ENCODE measurements around the gene PIGX.

PIGX gene

DNA sequence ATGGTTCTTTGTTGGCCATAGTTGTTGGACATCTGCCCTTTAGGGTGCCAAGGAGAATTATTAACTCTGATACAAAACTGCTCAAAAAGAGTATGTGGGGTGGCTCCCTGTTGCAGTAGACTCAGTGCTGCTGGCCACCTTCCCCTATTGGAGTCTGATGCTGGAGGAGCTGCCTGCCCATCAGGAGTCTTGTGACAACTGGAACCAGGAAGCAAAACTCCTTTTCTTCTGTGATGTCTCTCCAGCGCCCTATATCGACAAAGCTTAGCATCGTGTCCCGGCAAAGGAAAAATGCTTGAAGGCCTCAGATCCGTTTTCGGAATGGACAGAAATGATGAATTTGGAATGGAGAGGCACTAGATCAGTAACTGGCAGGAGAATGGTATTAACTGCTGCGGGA is 51.0 kb downstream of the PIGX start:
- DNase-seq: no peak

DNA sequence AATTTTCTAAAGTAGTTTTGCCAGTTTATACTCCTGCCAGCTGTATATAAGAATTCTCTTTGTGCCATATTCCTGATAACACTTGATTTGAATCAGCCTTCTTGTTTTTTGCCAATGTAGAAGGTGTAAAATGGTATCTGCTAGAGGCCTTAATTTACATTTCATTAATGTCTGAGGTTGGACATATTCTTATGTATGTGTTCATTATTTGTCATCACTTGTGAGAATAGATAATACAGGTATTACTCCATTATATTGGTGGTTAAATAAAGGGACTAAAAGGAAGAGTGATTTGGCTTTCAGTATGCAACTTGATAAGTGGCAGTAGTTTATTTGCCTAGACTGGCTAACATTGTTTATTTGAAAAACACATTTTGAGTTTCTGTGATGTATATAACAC is 53.3 kb downstream of the PIGX start:
- DNase-seq: no peak

DNA sequence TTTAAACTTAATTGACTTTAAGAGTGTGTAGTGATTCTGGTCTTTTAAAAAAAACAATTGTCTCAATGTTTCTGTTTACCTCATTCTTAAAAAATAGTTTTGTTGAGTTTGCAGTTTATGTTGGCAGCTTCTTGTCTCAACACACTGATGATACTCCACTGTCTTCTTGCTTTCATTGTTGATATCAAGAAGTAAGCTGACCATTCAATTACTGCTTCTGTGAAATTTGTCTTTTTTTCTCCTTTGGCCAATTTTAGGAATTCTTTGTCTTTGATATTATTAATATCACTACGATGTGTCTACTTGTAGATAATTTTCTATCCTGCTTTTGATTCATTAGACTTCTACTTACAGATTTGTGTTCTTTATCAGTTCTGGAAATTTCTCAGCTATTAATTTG is 58.9 kb downstream of the PIGX start:
- DNase-seq: no peak

DNA sequence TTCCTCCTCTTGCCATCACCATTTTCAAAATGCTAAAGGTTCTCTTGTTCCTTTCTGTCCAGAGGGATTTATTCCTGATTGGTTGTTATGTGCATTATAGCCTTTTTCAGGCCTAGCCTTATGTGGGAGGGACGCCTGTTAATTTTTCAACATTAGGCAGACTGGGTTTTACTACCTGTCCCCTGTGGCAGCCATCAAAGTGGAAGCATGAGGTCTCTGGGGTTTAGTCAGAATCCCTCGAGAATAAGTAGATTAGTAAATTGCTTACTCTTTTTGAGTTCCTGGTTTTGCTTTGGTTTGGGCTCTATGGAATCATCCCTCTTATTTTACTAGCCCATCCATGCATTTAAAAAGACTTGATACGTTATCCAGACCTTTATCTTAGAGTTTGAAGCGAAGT is 59.9 kb downstream of the PIGX start:
- no peak for DNase-seq

DNA sequence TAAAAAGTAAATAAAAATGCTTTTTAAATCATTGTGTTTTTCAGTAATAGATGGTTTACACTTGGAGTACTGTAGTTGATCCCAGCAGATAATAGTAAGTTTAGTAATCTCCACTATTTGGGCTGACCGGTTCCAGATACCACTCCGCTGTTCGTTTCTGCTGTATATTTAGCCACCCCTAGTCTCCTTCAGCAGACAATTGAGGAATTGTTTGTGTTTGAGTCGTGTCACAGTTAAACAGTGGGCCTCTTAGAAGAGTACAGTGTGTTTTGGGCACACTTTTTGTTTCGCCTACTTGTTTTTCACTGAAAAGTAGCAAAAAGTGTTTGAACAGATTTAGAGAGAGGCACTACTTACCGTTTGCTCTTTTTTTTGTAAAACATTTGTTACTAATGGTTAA is 60.7 kb downstream of the PIGX start:
- no peak for DNase-seq

DNA sequence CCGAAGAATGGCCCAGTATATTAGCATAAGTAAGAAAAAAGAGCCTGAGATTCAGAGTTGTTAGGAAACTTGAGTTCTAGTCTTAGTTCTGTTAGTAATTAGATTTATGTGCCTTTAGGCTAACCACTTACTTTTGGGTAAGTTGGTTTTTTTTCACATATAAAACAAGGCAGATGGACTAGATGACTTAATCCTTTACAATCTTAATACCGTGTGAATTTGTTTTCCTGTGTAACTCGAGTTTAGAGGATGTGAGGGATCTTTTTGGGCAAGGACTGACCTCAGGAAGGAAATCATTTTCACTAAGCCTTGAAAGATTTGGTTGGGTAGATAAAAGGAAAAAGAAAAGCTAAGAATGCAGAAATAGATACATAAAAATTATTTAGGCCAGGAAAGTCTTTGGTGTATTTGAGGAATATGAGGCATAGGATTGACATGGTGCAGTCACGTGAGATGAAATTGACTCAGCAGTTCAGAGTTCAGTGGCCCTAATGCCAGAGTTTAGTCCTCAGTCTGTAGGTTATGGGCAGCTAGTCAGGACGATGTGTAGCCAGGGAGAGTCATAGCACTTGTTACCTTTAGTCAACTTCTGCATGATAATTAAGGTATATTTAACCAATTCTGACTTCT is 62.1 kb downstream of the PIGX start:
- no peak for DNase-seq

DNA sequence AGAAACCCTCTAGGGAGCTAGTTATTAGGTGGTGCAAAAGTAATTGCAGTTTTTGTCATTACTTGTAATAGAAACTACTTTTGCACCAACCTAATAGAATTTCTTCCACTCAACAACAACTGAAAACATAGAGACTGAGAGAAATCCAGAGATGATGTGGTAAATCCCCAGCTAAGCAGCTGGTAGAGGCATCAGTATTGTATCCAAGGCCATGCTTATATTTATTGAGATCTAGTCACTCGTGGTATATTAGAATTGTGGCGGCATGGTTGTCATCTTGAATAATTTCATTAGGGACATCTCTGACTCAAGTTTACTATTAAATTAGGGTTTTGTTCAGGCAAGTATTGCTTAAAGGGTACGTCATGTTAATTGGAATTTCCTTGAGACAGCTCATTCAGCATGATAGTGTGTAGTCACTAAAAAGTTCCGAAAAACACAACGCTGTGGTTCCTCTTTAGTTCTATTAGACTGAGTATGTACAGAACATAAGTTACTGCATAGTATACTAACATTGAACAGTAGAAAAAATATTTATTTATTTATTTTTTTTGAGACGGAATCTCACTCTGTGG is 62.8 kb downstream of the PIGX start:
- no peak for DNase-seq

DNA sequence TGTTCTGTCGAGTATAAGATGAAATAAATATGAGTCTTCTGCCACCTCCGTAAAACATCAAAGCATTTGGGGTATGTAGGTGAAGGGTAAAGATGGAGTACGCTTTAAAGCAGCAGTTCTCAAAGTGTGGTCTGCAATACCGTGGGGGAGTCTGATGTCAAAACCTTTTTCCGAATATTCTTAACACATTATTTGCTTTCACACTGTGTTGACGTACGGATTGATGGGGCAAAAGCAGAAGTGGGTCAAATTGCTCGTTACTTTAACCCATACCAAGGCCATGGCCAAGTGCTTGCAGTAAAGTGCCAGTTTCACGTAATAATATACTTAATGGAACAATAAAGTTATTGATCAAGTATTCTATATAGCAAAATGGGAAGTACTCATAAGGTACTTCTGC is 63.8 kb downstream of the PIGX start:
- DNase-seq: no peak

DNA sequence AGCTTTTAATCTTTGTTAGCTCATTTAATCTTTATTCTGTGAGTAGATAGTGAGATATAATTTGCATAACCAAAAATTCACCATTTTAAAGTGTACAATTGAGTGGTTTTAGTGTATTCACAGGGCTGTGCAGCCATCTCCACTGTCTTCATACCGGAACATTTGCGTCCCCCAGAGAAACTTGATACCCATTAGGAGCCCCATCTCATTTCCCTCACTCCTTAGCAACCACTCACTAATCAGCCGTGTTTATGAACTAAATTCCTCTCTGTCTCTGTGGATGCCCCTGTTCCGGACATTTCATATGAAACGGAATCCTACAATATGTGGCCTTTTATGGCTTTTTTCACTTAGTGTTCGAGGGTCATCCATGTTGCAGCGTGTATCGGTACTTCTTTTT is 65.7 kb downstream of the PIGX start:
- DNase-seq: no peak

DNA sequence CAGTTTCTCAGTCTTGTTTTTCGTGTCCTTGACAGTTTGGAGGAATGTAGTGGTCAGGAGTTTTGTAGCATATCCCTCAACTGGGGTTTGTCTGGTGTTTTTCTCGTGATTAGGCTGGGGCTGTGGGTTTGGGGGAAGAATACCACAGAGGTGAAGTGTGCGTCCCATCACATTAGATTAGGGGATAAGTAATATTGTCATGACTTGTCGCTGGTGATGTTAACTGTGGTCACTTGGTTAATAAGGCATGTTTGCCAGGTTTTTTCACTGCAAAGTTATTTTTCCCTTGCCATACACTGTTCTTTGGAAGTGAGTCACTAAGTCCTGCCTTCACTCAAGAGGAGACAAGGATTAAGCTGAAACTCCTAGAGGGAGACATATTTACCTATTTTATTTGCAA is 66.6 kb downstream of the PIGX start:
- no peak for DNase-seq

DNA sequence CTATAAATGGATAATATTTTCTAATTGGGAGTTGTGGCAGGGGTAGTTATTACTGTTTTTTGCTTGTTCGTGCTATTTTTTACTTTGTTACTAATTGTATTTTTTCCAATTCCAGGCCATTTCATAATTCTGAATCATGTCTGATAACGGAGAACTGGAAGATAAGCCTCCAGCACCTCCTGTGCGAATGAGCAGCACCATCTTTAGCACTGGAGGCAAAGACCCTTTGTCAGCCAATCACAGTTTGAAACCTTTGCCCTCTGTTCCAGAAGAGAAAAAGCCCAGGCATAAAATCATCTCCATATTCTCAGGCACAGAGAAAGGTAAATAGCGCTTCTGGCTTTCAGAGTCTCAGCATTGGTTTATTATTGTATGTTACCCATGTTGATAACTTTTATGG is 70.3 kb downstream of the PIGX start:
- DNase-seq: no peak

Measured in DMS79 (cell line).